Hindlimb muscle (tissue), 1 donor: ENCODE data around the gene SALL4. TPM values are rescaled to one million over a fixed set of nuclear protein-coding genes. Genes with fewer than 3 reads are reported as not detected.
A peak's percentile ranks its signal among the peaks of the same experiment; 100 is the strongest.
"Not testable (repeated sequence)": the region's sequence is repeated elsewhere in the genome, so short reads cannot be mapped to it uniquely, and the experiment has no call there.

Experiments used
- DNase-seq: peaks from one replicate; pipeline ENCODE4 v3.0.0-alpha.2; 2013
- polyA plus RNA-seq: library from polyadenylated mRNA; unstranded; fragments of 120-200 nt; gene quantifications from one replicate; pipeline ENCODE4 v1.2.1, GENCODE V29; 2013; ENCODE audit not compliant: insufficient read length

The SALL4 gene
- polyA plus RNA-seq, result 1.0 TPM

DNA sequence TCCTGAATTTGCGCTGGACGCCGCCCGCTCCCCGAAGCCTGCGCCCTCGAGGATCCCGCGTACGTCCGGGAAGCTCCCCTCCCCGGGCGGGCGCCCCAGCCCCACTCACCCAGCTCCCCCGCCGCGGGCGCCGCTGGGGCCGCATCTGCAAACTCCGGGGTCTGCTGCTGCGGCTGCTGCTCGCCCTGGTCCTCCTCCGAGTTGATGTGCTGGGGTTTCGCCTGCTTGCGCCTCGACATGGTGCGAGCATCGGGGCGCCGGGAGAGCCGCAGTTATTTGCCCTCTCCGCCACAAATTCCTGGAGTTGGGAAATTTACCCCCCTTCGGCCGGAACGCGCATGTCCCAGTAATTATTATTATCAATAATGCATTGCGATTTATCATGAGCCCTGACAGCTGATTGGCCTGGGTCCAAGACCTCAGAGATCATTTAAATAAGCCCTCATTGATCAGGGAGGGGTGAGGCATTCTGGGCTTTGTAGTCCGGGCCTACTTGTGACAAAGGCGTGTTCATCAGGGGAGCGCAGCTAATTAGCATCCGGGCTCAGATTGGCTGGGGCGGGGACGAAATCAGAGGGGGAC is at the start of gene SALL4:
SALL4 (minus strand) TSS at position 352 of the 582 bp plus-strand sequence; CDS start at position 239, 113 bp downstream.
- DNase-seq, result no peak

DNA sequence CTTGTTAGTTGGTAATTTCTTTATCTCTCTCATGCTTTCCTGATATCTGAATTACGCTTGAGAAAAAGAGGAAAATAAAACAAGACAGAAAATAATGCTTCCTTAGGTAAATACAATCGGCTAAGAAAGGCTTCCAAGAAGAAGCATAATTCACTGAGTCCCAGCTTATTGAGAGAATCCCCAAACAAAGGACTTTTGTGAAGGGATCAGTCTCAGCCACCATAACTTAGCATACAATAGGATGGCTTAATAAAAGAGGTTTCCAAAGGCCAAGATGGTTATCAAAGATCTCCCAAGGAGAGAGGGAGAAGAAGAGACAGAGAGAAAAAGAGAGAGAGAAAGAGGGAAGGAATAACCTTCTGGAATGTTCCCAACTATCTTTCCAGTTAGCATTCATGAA is 46.0 kb upstream of the SALL4 start:
- DNase-seq, result no peak

GRCh38 chr20:51840865-51841264 is 38.5 kb upstream of the SALL4 start:
- no peak for DNase-seq

DNA sequence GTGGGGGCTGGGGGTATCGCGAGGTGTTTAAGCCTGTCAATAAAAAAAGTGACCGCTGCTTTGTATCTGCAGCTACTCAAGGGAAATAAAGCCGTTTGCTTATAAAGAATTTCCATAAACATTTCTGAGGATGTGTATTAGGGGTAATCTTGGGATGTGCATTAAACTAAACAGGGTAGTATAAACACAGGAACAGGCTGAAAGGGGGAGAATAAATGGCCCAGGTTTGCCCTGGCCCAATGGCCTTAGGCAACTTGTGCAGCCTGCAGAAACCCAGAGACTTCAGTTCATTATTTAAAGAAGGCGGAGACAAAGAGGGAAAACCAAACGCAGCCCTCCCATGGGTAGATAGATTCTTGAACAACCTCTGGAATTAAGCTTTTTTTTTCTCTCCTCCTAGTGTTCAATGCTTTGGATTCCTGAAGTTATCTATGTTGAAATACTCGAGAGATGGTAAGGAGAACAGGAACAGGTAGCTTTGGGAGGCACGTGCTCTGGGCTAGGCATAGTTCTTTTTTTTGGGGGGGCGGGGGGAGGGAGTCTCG is 35.6 kb upstream of the SALL4 start:
- DNase-seq, result no peak

- no peak for DNase-seq
Observed at GRCh38 chr20:51837436-51837835, 35.1 kb upstream of the SALL4 start.

- DNase-seq, result no peak
Observed at GRCh38 chr20:51833326-51833725, 31.0 kb upstream of the SALL4 start.

DNA sequence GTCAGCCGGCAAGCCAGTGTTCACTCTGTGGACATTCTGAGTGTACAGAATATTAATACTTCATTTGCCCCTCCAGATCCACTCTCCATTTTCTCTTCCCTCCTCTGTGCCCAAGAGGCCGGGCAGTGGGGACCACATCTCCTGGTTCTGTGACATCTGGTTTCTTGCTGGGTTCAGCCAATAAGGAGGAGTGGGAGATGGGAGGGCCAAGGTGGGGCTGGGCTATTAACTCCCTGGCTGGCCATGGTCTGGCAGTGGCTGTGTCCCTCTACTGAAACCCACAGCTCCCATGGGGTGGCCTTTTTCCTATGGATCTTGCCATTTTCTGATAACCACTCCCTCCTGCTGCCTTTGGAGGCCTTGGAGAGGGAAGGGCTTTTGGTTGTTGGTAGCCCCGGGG is 30.0 kb upstream of the SALL4 start:
- no peak for DNase-seq

DNA sequence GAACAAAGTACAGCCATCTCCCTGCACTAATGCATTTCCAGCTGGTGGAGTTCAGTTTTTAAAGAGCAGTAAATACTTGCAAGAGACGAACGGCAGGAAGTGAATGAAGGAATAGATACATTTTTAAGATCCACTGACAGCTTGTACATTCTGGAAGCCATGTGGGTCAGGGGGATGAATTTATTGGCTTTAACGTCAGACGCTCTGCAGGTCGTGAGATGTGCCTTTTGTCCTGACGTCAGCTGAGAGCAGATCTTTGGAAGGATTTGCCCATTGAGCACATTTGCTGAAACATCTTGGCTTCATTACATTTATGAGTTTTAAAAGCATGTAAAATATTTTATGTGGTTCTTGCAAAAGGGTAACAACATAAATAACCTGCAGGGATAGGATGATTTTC is 29.5 kb upstream of the SALL4 start:
- no peak for DNase-seq

GRCh38 chr20:51830538-51830937 is 28.2 kb upstream of the SALL4 start:
- DNase-seq, result no peak

DNA sequence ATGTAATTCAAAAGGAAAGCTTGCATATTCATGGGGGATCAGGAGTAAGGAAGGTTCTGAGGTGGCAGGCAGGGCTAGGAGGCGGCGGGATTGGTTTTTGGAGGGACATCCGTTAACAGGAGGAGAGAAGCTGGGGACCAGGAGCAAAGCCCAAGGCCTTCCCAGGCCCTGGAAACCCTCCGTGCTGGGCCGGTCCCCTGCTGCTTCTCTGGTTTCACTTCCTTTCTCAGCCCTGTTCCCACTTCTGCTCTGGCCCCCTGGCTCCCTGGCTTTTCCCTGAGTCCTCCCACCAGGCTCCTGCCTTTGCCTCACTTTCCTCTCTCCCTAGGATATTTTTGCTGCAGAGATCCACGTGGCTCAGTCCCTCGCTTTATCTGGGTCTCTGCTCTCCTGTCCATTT is 26.4 kb upstream of the SALL4 start:
- peak; percentile 15 for DNase-seq

DNA sequence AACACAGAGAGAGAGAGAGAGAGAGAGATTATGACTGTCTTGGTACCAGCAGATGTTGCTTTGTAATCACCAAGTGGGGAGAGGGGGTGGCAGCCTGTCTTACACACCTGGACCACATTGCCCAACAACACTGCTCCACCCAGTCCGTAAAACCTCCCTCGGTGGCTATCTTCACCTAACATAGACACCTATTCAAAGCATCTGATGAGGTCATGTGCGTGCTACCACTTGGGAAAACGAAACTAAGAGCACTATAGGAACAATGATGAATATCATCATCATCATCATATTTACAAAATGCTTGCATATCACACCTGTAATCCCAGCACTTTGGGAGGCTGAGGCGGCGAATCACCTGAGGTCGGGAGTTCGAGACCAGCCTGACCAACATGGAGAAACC is 24.1 kb upstream of the SALL4 start:
- DNase-seq, result no peak

GRCh38 chr20:51818479-51819008 is 16.2 kb upstream of the SALL4 start:
- no peak for DNase-seq

- DNase-seq, result not testable (repeated sequence)
Observed at GRCh38 chr20:51816856-51817255, 14.5 kb upstream of the SALL4 start.

DNA sequence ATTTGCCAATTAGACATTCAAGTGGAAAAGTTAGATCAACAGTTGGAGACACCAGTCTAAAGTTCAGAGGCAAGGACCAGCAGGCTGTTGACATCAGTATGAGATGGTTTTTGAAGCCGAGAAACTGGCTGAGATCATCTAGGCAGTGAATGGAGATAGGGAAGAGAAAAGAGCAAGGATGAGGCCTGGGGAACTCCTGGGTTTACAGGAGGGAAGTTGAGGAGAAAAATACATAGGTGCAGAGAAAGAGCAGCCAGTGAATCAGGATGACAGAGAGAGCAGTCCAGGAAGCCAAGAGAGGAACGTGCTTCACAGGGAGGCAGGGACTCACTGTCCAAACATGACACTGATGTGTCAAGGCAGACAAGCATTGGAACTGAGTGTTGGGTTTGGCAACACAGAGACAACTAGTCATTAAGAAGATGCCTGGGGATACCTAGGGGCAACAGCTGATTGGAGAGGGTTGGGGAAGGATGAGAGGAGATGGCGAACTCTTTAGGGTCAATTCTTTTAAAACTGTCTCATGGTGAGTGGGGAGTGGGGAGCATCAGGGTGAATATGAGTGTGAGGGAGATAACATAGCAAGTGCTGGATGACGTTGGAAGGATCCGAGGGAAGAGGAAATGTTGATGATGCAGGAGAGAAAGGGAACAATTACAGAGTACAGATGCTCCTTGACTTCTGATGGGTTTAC is 13.2 kb upstream of the SALL4 start:
- DNase-seq, result no peak

DNA sequence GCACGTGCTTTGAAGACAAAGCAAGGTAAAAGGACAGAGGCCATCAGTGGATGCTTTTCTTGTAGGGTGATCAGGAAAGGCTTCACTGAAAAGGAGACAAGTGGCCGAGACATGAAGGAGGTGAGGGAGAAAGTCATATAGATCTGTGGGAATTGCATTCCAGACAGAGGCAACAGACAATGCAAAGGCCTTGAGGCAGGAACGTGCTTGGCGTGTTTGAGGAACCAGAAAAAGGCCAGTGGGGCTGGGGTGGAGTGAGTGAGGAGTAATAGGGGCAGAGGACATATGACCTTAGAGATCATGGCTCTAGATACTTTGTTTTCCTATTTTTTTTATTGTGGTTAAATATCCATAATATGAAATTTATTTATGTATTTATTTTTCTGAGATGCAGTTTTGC is 10.5 kb upstream of the SALL4 start:
- DNase-seq, result no peak

- no peak for DNase-seq
Observed at GRCh38 chr20:51811514-51812128, 9.3 kb upstream of the SALL4 start.

DNA sequence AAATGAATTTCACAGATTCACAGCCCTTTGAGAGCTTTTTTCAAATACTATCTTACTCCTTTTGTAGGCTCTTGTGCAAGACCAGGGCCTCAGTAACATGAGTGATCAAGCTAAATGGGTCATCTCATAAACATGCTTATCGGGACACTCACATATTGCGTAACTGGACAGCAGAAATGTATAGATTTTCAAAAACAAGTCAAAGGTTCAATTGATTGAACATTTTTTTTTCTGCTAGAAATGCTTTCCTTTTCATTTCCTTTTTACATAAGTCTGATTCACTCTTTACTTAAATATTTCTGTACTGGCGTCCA is 8.7 kb upstream of the SALL4 start:
- no peak for DNase-seq

GRCh38 chr20:51810155-51811041 is 8.1 kb upstream of the SALL4 start:
- DNase-seq, result no peak

- DNase-seq, result no peak
Observed at GRCh38 chr20:51807720-51808250, 5.5 kb upstream of the SALL4 start.

- no peak for DNase-seq
Observed at GRCh38 chr20:51804754-51805153, 2.4 kb upstream of the SALL4 start.

- no peak for DNase-seq
Observed at GRCh38 chr20:51803148-51803854, 980 bp upstream of the SALL4 start.

DNA sequence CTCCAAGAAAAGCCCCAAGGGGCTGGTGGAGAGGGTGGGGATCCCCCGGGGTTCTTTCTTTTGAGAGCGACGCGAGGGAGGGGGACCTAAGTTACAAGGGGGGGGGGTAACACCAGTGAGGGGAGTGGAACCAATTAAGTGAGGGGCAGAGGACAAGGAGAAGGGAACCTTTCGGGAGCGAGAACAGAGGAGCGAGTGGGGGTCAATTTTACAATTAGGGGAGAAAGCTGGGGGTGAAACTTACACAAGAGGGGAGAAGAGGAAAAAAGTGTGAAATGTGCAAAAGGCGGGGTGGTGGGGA is 548 bp downstream of the SALL4 start:
- no peak for DNase-seq
